HCT116 (cell line): Measurements from ENCODE around the gene RBM25. TPM values are rescaled to one million over a fixed set of nuclear protein-coding genes. Genes with fewer than 3 reads are reported as not detected.

ENCODE experiments used
- ATAC-seq: fragments of 200-7000 bp; cut with Tn5 transposase; 2 replicates; pipeline ENCODE4 v1.9.1; 2020; ENCODE audit warnings: mild to moderate bottlenecking, moderate library complexity
- BruUV-seq: library from RNA; stranded (reverse); fragments of 400-500 nt; replicated peaks from 2 replicates; lab custom pipeline; 2021; lab: Mats Ljungman, UMichigan
- CTCF ChIA-PET: fragments of 300-600 bp; sonication (Branson Sonifier 250); formaldehyde crosslinking; loops from one replicate; lab custom pipeline; 2021; ENCODE audit warnings: antibody characterized with exemption; lab: Charles Lee
- POLR2A ChIA-PET: fragments of 300-600, 350-600 bp; sonication (Branson Sonifier 250); formaldehyde crosslinking; loops from one replicate; lab custom pipeline; 2021; ENCODE audit warnings: antibody characterized with exemption; lab: Charles Lee
- RAD21 ChIA-PET, 2 experiments: fragments of 300-600 bp; sonication (Branson Sonifier 250); formaldehyde crosslinking; loops; one replicate each; lab custom pipeline; 2023; ENCODE audit warnings: low total read pairs in 2 of 2; ENCODE audit not compliant: uncharacterized antibody in 2 of 2, unreplicated experiment in 2 of 2, low non-redundant PET in 1 of 2; lab: Charles Lee
- DNase-seq: peaks from one replicate; pipeline ENCODE4 v3.0.0-alpha.2; 2010; ENCODE audit warnings: low read depth, low spot score
- H2AFZ ChIP-seq: fragments of 200-600 bp; shearing (Covaris generic), sonication (generic); 2 replicates; pipeline ENCODE4 v1.6.1; 2017; ENCODE audit warnings: low read depth, mixed run types, mixed read lengths, antibody characterized with exemption, low read length; ENCODE audit not compliant: poor library complexity, severe bottlenecking
- H3K27ac ChIP-seq: 2 replicates; pipeline ENCODE4 v1.5.1; 2012; ENCODE audit warnings: low read depth, low read length
- H3K27me3 ChIP-seq: fragments of 200-600 bp; sonication (generic); 2 replicates; pipeline ENCODE4 v1.6.1; 2016; ENCODE audit warnings: mixed run types, low read length, mixed read lengths; ENCODE audit not compliant: insufficient read depth
- H3K36me3 ChIP-seq, 2 experiments: fragments of 200-500 bp in 1 of 2; fragments of 200-600 bp in 1 of 2; sonication (Bioruptor generic) in 1 of 2; sonication (generic) in 1 of 2; 2 replicates each; pipeline versions ENCODE4 v1.5.1 to v1.6.1; 2014 to 2016; ENCODE audit warnings: low read length in 2 of 2, inconsistent platforms in 1 of 2, mixed read lengths in 1 of 2, mixed run types in 1 of 2; ENCODE audit not compliant: insufficient read depth in 2 of 2, control insufficient read depth in 1 of 2
- H3K4me1 ChIP-seq, 2 experiments: fragments of 200-600 bp in 1 of 2; sonication (generic) in 1 of 2; 2 replicates each; pipeline versions ENCODE4 v1.5.1 to v1.6.1; 2012 to 2017; ENCODE audit warnings: low read length in 2 of 2, inconsistent platforms in 1 of 2, mild to moderate bottlenecking in 1 of 2, mixed read lengths in 1 of 2, mixed run types in 1 of 2, moderate library complexity in 1 of 2; ENCODE audit not compliant: insufficient read depth in 2 of 2, control insufficient read depth in 1 of 2
- H3K4me2 ChIP-seq: fragments of 200-600 bp; sonication (generic); 2 replicates; pipeline ENCODE4 v1.6.1; 2017; ENCODE audit warnings: mixed run types, low read length, mixed read lengths
- H3K4me3 ChIP-seq, 2 experiments: fragments of 200-600 bp in 1 of 2; sonication (generic) in 1 of 2; replicated peaks in 1 of 2; 2 replicates each; pipeline ENCODE4 v1.5.1; 2011 to 2016; ENCODE audit warnings: low read length in 2 of 2, control low read depth in 1 of 2, low read depth in 1 of 2, mild to moderate bottlenecking in 1 of 2, mixed read lengths in 1 of 2, mixed run types in 1 of 2
- H3K79me2 ChIP-seq: fragments of 200-600 bp; sonication (generic); 2 replicates; pipeline ENCODE4 v1.6.1; 2017; ENCODE audit warnings: mild to moderate bottlenecking, mixed run types, low read length, moderate library complexity, mixed read lengths; ENCODE audit not compliant: insufficient read depth
- H3K9ac ChIP-seq: fragments of 200-600 bp; sonication (generic); 2 replicates; pipeline ENCODE4 v1.6.1; 2016; ENCODE audit warnings: low read length, mixed read lengths
- H3K9me2 ChIP-seq: fragments of 200-600 bp; sonication (generic), shearing (Covaris generic); 2 replicates; pipeline ENCODE4 v1.6.1; 2017; ENCODE audit warnings: mixed run types, mild to moderate bottlenecking, moderate library complexity; ENCODE audit not compliant: insufficient read depth
- H3K9me3 ChIP-seq, 2 experiments: fragments of 200-500 bp in 1 of 2; fragments of 200-600 bp in 1 of 2; sonication (Bioruptor generic) in 1 of 2; sonication (generic) in 1 of 2; 2 replicates each; pipeline ENCODE4 v1.6.1; 2014 to 2017; ENCODE audit warnings: low read length in 2 of 2, mixed read lengths in 2 of 2, inconsistent platforms in 1 of 2, low read depth in 1 of 2, mild to moderate bottlenecking in 1 of 2, mixed run types in 1 of 2, moderate library complexity in 1 of 2; ENCODE audit not compliant: control insufficient read depth in 1 of 2, insufficient read depth in 1 of 2
- H4K20me1 ChIP-seq: fragments of 200-600 bp; sonication (generic), shearing (Covaris generic); 2 replicates; pipeline ENCODE4 v1.6.1; 2017; ENCODE audit warnings: mixed run types, mild to moderate bottlenecking, moderate library complexity; ENCODE audit not compliant: insufficient read depth
- ATF3 ChIP-seq: IDR thresholded peaks from 2 replicates; pipeline ENCODE4 v1.6.1; 2012
- CBX3 ChIP-seq: IDR thresholded peaks from 2 replicates; pipeline ENCODE4 v1.6.1; 2012; ENCODE audit warnings: low read depth
- CEBPB ChIP-seq: IDR thresholded peaks from 2 replicates; pipeline ENCODE4 v1.6.1; 2012; ENCODE audit warnings: low read depth
- CTCF ChIP-seq, 3 experiments: fragments of 200-600 bp in 1 of 3; sonication (generic) in 1 of 3; IDR thresholded peaks in 2 of 3; conservative IDR thresholded peaks in 1 of 3; 2 replicates each; pipeline ENCODE4 v1.5.1; 2012 to 2017; ENCODE audit warnings: low read depth in 2 of 3, low read length in 2 of 3, antibody characterized with exemption in 1 of 3, borderline replicate concordance in 1 of 3, control low read depth in 1 of 3, mild to moderate bottlenecking in 1 of 3, mixed read lengths in 1 of 3, mixed run types in 1 of 3, moderate library complexity in 1 of 3; ENCODE audit not compliant: insufficient read depth in 1 of 3
- ELF1 ChIP-seq: IDR thresholded peaks from 2 replicates; pipeline ENCODE4 v1.6.1; 2012; ENCODE audit warnings: low read depth, borderline replicate concordance
- EZH2 ChIP-seq: fragments of 200-600 bp; sonication (generic); IDR thresholded peaks from 2 replicates; pipeline ENCODE4 v1.6.1; 2017; ENCODE audit warnings: antibody characterized with exemption, mixed run types
- JUND ChIP-seq: IDR thresholded peaks from 2 replicates; pipeline ENCODE4 v1.6.1; 2012
- MAX ChIP-seq: IDR thresholded peaks from 2 replicates; pipeline ENCODE4 v1.6.1; 2012
- POLR2A ChIP-seq: IDR thresholded peaks from 2 replicates; pipeline ENCODE4 v1.7.0; 2011; ENCODE audit warnings: borderline replicate concordance; ENCODE audit not compliant: insufficient read depth, insufficient read length; ENCODE audit errors: extremely low read depth
- POLR2AphosphoS5 ChIP-seq: IDR thresholded peaks from 2 replicates; pipeline ENCODE4 v1.6.1; 2011; ENCODE audit warnings: mild to moderate bottlenecking, low read depth, low read length, moderate library complexity
- REST ChIP-seq: IDR thresholded peaks from 2 replicates; pipeline ENCODE4 v1.6.1; 2012; ENCODE audit warnings: low read depth
- SIN3A ChIP-seq: IDR thresholded peaks from 2 replicates; pipeline ENCODE4 v1.6.1; 2012; ENCODE audit warnings: low read depth
- SRF ChIP-seq: IDR thresholded peaks from 2 replicates; pipeline ENCODE4 v1.6.1; 2012; ENCODE audit warnings: low read depth
- TCF7L2 ChIP-seq: IDR thresholded peaks from 2 replicates; pipeline ENCODE4 v1.7.0; 2011; ENCODE audit warnings: borderline replicate concordance, inconsistent platforms; ENCODE audit not compliant: insufficient read depth, insufficient read length; ENCODE audit errors: extremely low read depth
- YY1 ChIP-seq: IDR thresholded peaks from 2 replicates; pipeline ENCODE4 v1.6.1; 2011; ENCODE audit warnings: low read length, low read depth, moderate library complexity, mild to moderate bottlenecking; ENCODE audit not compliant: insufficient replicate concordance; ENCODE audit errors: extremely low read depth
- ZBTB33 ChIP-seq: IDR thresholded peaks from 2 replicates; pipeline ENCODE4 v1.6.1; 2011; ENCODE audit warnings: mild to moderate bottlenecking, low read length, moderate library complexity; ENCODE audit not compliant: insufficient replicate concordance; ENCODE audit errors: extremely low read depth
- ZFX ChIP-seq: fragments of 450-650 bp; IDR thresholded peaks from 2 replicates; pipeline ENCODE4 v1.6.1; 2017
- intact Hi-C: fragments of 100-400 bp; cut with micrococcal nuclease; formaldehyde crosslinking; loops from 2 replicates; pipeline ENCODE4 v1.10.0; 2022
- total RNA-seq: library from RNA; stranded (reverse); gene quantifications from one replicate; pipeline ENCODE4 v1.2.1, GENCODE V29; 2021; ENCODE audit not compliant: unreplicated experiment

Gene RBM25
- total RNA-seq, 1 experiment from 2014 or later = 80.1 TPM

- H3K4me3 ChIP-seq = no peak overlapping the region
- DNase-seq (no peak), ATAC-seq (no peak)
- CTCF ChIA-PET = no interaction called here
- no peak overlapping the region for H3K9ac ChIP-seq
- no peaks in the 10 kb centered on the region for H4K20me1 ChIP-seq
- H3K9me3 ChIP-seq = no peaks in the 10 kb centered on the region
- peaks cover 4 to 20% of the 10 kb centered on the region in 2 experiments; a peak in 3 of 4 replicates for H3K4me1 ChIP-seq
- intact Hi-C loops = no loop called here
- H3K27me3 ChIP-seq = no peaks in the 10 kb centered on the region
- H2AFZ ChIP-seq = no peak overlapping the region
- no TSS peak for BruUV-seq
- H3K4me2 ChIP-seq = no peak overlapping the region
- TF ChIP-seq TCF7L2 (no peak), MAX (no peak), ELF1 (no peak), POLR2AphosphoS5 (no peak), SRF (no peak), EZH2 (no peak), CEBPB (no peak), CTCF (IDR thresholded peaks at IDR 0.05 in 2 of 3, conservative IDR thresholded peaks at IDR 0.05 in 1 of 3; ENCODE audit: borderline replicate concordance in 1 of 3, insufficient read depth in 1 of 3, low read depth in 2 of 3, low read length in 2 of 3) (no peak), YY1 (no peak), REST (no peak), JUND (no peak), ATF3 (no peak), SIN3A (no peak), CBX3 (no peak), POLR2A (no peak), ZFX (no peak), ZBTB33 (no peak)
- TF ChIP-seq, all 23 proteins: peak for 0
- Histone ChIP-seq H3K36me3 (peaks cover 0 to 3% of the 10 kb centered on the region in 2 experiments; a peak in 1 of 4 replicates), H3K79me2 (peaks cover 49% of the 10 kb centered on the region), H3K27ac (no peak overlapping the region), H3K9me2 (no peaks in the 10 kb centered on the region)
- ChIA-PET POLR2A (no interaction called here), RAD21 (no interaction called here)
Measured at GRCh38 chr14:73145371-73145770, 87.0 kb downstream of the RBM25 start.
